ENCODE data around the gene ERGIC1. TPM values are rescaled to one million over a fixed set of nuclear protein-coding genes. Genes with fewer than 3 reads are reported as not detected.

Gene ERGIC1
- total and polyA plus RNA-seq, 2 of the 8 experiments (the other 6 are each of a cell fraction or from before 2014, with no cell fraction given), result 95.3 to 106 TPM

DNA sequence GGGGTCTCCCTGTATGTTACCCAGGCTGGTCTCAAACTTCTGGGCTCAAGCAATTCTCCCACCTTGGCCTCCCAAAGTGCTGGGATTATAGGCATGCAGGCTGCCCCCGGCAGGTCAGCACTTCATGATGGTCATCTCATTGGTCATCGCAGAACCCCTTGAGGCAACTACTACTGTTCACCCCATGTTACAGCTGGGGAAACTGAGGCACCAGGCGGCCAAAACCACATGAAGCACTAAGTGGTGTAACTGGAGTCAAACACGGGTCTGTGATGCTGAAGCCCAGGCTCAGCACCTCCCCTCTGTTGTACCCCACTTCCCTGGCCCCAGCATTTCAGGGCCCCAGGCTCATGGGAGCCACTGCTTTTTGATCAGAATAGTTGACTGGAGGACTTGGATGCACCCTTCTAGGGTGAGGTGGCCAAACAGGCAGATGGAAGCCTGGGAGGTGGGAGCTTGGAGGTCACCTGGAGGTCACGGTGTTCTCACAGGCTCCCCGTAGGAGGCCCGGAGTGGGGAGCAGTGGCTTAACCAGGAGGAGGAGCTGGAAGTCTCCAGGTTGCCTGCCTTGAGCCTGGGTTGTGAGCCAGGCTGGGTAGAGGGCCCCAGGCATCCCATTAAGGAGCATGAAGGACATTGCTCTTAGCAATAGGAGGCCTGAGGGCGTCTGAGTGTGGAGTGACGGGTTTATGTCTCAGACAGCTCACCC, 67.9 kb downstream of the ERGIC1 start (continued):
- TF ChIP-seq, protein P1, sequence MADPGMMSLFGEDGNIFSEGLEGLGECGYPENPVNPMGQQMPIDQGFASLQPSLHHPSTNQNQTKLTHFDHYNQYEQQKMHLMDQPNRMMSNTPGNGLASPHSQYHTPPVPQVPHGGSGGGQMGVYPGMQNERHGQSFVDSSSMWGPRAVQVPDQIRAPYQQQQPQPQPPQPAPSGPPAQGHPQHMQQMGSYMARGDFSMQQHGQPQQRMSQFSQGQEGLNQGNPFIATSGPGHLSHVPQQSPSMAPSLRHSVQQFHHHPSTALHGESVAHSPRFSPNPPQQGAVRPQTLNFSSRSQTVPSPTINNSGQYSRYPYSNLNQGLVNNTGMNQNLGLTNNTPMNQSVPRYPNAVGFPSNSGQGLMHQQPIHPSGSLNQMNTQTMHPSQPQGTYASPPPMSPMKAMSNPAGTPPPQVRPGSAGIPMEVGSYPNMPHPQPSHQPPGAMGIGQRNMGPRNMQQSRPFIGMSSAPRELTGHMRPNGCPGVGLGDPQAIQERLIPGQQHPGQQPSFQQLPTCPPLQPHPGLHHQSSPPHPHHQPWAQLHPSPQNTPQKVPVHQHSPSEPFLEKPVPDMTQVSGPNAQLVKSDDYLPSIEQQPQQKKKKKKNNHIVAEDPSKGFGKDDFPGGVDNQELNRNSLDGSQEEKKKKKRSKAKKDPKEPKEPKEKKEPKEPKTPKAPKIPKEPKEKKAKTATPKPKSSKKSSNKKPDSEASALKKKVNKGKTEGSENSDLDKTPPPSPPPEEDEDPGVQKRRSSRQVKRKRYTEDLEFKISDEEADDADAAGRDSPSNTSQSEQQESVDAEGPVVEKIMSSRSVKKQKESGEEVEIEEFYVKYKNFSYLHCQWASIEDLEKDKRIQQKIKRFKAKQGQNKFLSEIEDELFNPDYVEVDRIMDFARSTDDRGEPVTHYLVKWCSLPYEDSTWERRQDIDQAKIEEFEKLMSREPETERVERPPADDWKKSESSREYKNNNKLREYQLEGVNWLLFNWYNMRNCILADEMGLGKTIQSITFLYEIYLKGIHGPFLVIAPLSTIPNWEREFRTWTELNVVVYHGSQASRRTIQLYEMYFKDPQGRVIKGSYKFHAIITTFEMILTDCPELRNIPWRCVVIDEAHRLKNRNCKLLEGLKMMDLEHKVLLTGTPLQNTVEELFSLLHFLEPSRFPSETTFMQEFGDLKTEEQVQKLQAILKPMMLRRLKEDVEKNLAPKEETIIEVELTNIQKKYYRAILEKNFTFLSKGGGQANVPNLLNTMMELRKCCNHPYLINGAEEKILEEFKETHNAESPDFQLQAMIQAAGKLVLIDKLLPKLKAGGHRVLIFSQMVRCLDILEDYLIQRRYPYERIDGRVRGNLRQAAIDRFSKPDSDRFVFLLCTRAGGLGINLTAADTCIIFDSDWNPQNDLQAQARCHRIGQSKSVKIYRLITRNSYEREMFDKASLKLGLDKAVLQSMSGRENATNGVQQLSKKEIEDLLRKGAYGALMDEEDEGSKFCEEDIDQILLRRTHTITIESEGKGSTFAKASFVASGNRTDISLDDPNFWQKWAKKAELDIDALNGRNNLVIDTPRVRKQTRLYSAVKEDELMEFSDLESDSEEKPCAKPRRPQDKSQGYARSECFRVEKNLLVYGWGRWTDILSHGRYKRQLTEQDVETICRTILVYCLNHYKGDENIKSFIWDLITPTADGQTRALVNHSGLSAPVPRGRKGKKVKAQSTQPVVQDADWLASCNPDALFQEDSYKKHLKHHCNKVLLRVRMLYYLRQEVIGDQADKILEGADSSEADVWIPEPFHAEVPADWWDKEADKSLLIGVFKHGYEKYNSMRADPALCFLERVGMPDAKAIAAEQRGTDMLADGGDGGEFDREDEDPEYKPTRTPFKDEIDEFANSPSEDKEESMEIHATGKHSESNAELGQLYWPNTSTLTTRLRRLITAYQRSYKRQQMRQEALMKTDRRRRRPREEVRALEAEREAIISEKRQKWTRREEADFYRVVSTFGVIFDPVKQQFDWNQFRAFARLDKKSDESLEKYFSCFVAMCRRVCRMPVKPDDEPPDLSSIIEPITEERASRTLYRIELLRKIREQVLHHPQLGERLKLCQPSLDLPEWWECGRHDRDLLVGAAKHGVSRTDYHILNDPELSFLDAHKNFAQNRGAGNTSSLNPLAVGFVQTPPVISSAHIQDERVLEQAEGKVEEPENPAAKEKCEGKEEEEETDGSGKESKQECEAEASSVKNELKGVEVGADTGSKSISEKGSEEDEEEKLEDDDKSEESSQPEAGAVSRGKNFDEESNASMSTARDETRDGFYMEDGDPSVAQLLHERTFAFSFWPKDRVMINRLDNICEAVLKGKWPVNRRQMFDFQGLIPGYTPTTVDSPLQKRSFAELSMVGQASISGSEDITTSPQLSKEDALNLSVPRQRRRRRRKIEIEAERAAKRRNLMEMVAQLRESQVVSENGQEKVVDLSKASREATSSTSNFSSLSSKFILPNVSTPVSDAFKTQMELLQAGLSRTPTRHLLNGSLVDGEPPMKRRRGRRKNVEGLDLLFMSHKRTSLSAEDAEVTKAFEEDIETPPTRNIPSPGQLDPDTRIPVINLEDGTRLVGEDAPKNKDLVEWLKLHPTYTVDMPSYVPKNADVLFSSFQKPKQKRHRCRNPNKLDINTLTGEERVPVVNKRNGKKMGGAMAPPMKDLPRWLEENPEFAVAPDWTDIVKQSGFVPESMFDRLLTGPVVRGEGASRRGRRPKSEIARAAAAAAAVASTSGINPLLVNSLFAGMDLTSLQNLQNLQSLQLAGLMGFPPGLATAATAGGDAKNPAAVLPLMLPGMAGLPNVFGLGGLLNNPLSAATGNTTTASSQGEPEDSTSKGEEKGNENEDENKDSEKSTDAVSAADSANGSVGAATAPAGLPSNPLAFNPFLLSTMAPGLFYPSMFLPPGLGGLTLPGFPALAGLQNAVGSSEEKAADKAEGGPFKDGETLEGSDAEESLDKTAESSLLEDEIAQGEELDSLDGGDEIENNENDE (IDR thresholded peaks at IDR 0.05; ENCODE audit: insufficient replicate concordance, low read length), result no peak
- no peak for TF ChIP-seq POLR2A (IDR thresholded peaks at IDR 0.05; ENCODE audit: control extremely low read depth in 1 of 2, low read depth in 2 of 2, low read length in 2 of 2)
- TF ChIP-seq POU5F1 (IDR thresholded peaks at IDR 0.05; ENCODE audit: low read depth, low read length), result no peak
- TF ChIP-seq KDM5A (IDR thresholded peaks at IDR 0.05; ENCODE audit: low read length), result no peak
- no peak for TF ChIP-seq RNF2 (IDR thresholded peaks at IDR 0.05; ENCODE audit: borderline replicate concordance, low read depth, low read length, missing control alignments, poor library complexity, severe bottlenecking)
- TF ChIP-seq HDAC6 (IDR thresholded peaks at IDR 0.05; ENCODE audit: low read depth, low read length), result no peak
- no peak for TF ChIP-seq E2F6 (IDR thresholded peaks at IDR 0.05)
- no peak for TF ChIP-seq TEAD4 (IDR thresholded peaks at IDR 0.05; ENCODE audit: low read depth, low read length)
